Panc1 (cell line): ENCODE data around the gene SKIC2. TPM values are rescaled to one million over a fixed set of nuclear protein-coding genes. Genes with fewer than 3 reads are reported as not detected.

ENCODE experiments used
- ATAC-seq: fragments of 200-7000 bp; cut with Tn5 transposase; 2 replicates; pipeline ENCODE4 v1.9.1; 2020; ENCODE audit warnings: mild to moderate bottlenecking, moderate library complexity
- BruUV-seq: library from RNA; stranded (reverse); fragments of 400-500 nt; replicated peaks from 2 replicates; lab custom pipeline; 2021; lab: Mats Ljungman, UMichigan
- CTCF ChIA-PET: fragments of 300-600 bp; sonication (Branson Sonifier 250); formaldehyde crosslinking; loops from one replicate; lab custom pipeline; 2022; ENCODE audit warnings: antibody characterized with exemption; lab: Charles Lee
- POLR2A ChIA-PET: fragments of 300-600 bp; sonication (Branson Sonifier 250); formaldehyde crosslinking; loops from one replicate; lab custom pipeline; 2022; ENCODE audit warnings: antibody characterized with exemption; lab: Charles Lee
- DNase-seq: peaks from one replicate; pipeline ENCODE4 v3.0.0-alpha.2; 2010; ENCODE audit warnings: low read depth, low spot score
- H3K27ac ChIP-seq: 2 replicates; pipeline ENCODE4 v1.5.1; 2011; ENCODE audit warnings: mild to moderate bottlenecking, low read length, inconsistent platforms
- H3K27me3 ChIP-seq: fragments of 200-500 bp; sonication (Bioruptor generic); 2 replicates; pipeline ENCODE4 v1.6.0; 2014; ENCODE audit warnings: low read length, inconsistent platforms; ENCODE audit not compliant: control insufficient read depth, insufficient read depth
- H3K36me3 ChIP-seq: fragments of 200-500 bp; sonication (Bioruptor generic); 2 replicates; pipeline ENCODE4 v1.5.1; 2014; ENCODE audit warnings: inconsistent platforms, mild to moderate bottlenecking, low read length, moderate library complexity; ENCODE audit not compliant: control insufficient read depth, insufficient read depth
- H3K4me1 ChIP-seq: 2 replicates; pipeline ENCODE4 v1.5.1; 2011; ENCODE audit warnings: inconsistent platforms, mild to moderate bottlenecking, low read length, moderate library complexity; ENCODE audit not compliant: control insufficient read depth, insufficient read depth
- H3K4me3 ChIP-seq, 2 experiments: 2 replicates each; pipeline ENCODE4 v1.5.1; 2011 to 2012; ENCODE audit warnings: low read depth in 2 of 2, low read length in 2 of 2, mild to moderate bottlenecking in 2 of 2, inconsistent platforms in 1 of 2, moderate library complexity in 1 of 2
- H3K9me3 ChIP-seq: fragments of 200-500 bp; sonication (Bioruptor generic); 2 replicates; pipeline ENCODE4 v1.5.1; 2014; ENCODE audit warnings: low read depth, mild to moderate bottlenecking, inconsistent platforms, low read length, moderate library complexity; ENCODE audit not compliant: control insufficient read depth, insufficient read depth
- CTCF ChIP-seq: fragments of 450-650 bp; IDR thresholded peaks from 2 replicates; pipeline ENCODE4 v1.5.1; 2017; ENCODE audit warnings: mild to moderate bottlenecking
- POLR2AphosphoS5 ChIP-seq: IDR thresholded peaks from 2 replicates; pipeline ENCODE4 v1.6.1; 2012; ENCODE audit warnings: mild to moderate bottlenecking, low read depth, low read length, moderate library complexity
- REST ChIP-seq, 2 experiments: IDR thresholded peaks; 2 replicates each; pipeline ENCODE4 v1.6.1; 2011 to 2012; ENCODE audit warnings: low read depth in 2 of 2, control low read depth in 1 of 2, low read length in 1 of 2, mild to moderate bottlenecking in 1 of 2, moderate library complexity in 1 of 2; ENCODE audit not compliant: insufficient read depth in 1 of 2
- SIN3A ChIP-seq: IDR thresholded peaks from 2 replicates; pipeline ENCODE4 v1.6.1; 2012; ENCODE audit warnings: low read depth, mild to moderate bottlenecking, low read length, moderate library complexity, borderline replicate concordance; ENCODE audit not compliant: insufficient read depth
- TCF7L2 ChIP-seq: IDR thresholded peaks from 2 replicates; pipeline ENCODE4 v1.6.1; 2011; ENCODE audit warnings: mild to moderate bottlenecking, low read depth, low read length, inconsistent platforms
- in situ Hi-C: cut with HindIII; loops from 2 replicates; pipeline ENCODE4 v1.10.0; 2016; ENCODE audit warnings: low sequenced_read_pairs, low pct_unique_long_range_greater_than_20kb
- intact Hi-C: fragments of 100-400 bp; cut with micrococcal nuclease; formaldehyde crosslinking; loops from one replicate; pipeline ENCODE4 v1.10.0; 2022; ENCODE audit not compliant: unreplicated experiment
- total RNA-seq: library from RNA; stranded (reverse); gene quantifications from one replicate; pipeline ENCODE4 v1.2.1, GENCODE V29; 2021; ENCODE audit not compliant: unreplicated experiment

Gene SKIC2
- total RNA-seq, 1 experiment from 2014 or later, result 121 TPM

- BruUV-seq, result no TSS peak
- Histone ChIP-seq H3K4me1 (peaks cover 8% of the 10 kb centered on the region; the same call in 1 of the 2 replicates), H3K27ac (no peak overlapping the region), H3K4me3 (no peak overlapping the region), H3K36me3 (peaks cover 10% of the 10 kb centered on the region), H3K9me3 (no peaks in the 10 kb centered on the region), H3K27me3 (no peaks in the 10 kb centered on the region)
- intact Hi-C loops (no loop called here), in situ Hi-C loops (no loop called here)
- ChIA-PET CTCF (no interaction called here), POLR2A (interaction anchor here (1.5 kb wide), 1 partner anchor 10 kb away, joined by 3 read pairs; the partner anchor contains the start of genes NELFE and SKIC2)
- no peak for ATAC-seq
- DNase-seq, result no peak
- TF ChIP-seq REST (IDR thresholded peaks at IDR 0.05; ENCODE audit: insufficient read depth in 1 of 2, low read depth in 2 of 2, low read length in 1 of 2), result no peak
- peak; percentile 31 for TF ChIP-seq POLR2AphosphoS5
These were observed 10.1 kb upstream of the SKIC2 start for GRCh38 chr6:31948753-31949413.

- TF ChIP-seq POLR2AphosphoS5, result no peak
- no peak for TF ChIP-seq CTCF
- no peak for TF ChIP-seq TCF7L2
- TF ChIP-seq REST (IDR thresholded peaks at IDR 0.05; ENCODE audit: insufficient read depth in 1 of 2, low read depth in 2 of 2, low read length in 1 of 2), result no peak
- no peak for TF ChIP-seq SIN3A
- no peak for ATAC-seq
- no TSS peak for BruUV-seq
- Histone ChIP-seq H3K36me3 (peaks cover 12% of the 10 kb centered on the region), H3K9me3 (no peaks in the 10 kb centered on the region), H3K4me3 (no peak overlapping the region), H3K27ac (no peak overlapping the region), H3K4me1 (peaks cover 8% of the 10 kb centered on the region; the same call in 1 of the 2 replicates), H3K27me3 (no peaks in the 10 kb centered on the region)
- intact Hi-C loops (no loop called here), in situ Hi-C loops (no loop called here)
- ChIA-PET POLR2A (interaction anchor here (1.5 kb wide), 1 partner anchor 9 kb away, joined by 3 read pairs; the partner anchor contains the start of genes NELFE and SKIC2), CTCF (interaction anchor here (1.0 kb wide), 1 partner anchor 46 kb away, joined by 3 read pairs; no protein-coding TSS in a partner anchor)
- DNase-seq, result no peak
These were observed 8.9 kb upstream of the SKIC2 start for GRCh38 chr6:31949926-31950548.
